Mesendoderm (in vitro differentiated cells): Measurements from ENCODE around the gene EPHA8.

Experiments used
- DNase-seq: peaks from one replicate; pipeline ENCODE4 v3.0.0; 2013
- H2AK5ac ChIP-seq: 2 replicates; pipeline ENCODE4 v1.6.1; 2013; ENCODE audit warnings: low read length, inconsistent platforms
- H2BK120ac ChIP-seq: 2 replicates; pipeline ENCODE4 v1.6.1; 2013; ENCODE audit warnings: low read depth, mild to moderate bottlenecking, low read length, moderate library complexity, mixed read lengths
- H2BK15ac ChIP-seq: replicated peaks from 2 replicates; pipeline ENCODE4 v1.6.1; 2013; ENCODE audit warnings: low read depth, mild to moderate bottlenecking, moderate library complexity
- H2BK5ac ChIP-seq: 2 replicates; pipeline ENCODE4 v1.6.1; 2013; ENCODE audit warnings: low read length, inconsistent platforms
- H3K18ac ChIP-seq: 2 replicates; pipeline ENCODE4 v1.6.1; 2013; ENCODE audit warnings: mild to moderate bottlenecking, low read length, mixed read lengths
- H3K23ac ChIP-seq: one replicate; pipeline ENCODE4 v1.6.1; 2013; ENCODE audit warnings: low read length
- H3K27ac ChIP-seq: 2 replicates; pipeline ENCODE4 v1.5.1; 2013; ENCODE audit warnings: low read depth, mild to moderate bottlenecking, inconsistent platforms, low read length, moderate library complexity
- H3K27me3 ChIP-seq: 2 replicates; pipeline ENCODE4 v1.6.1; 2013; ENCODE audit warnings: low read length, control low read depth, mild to moderate bottlenecking, inconsistent platforms; ENCODE audit not compliant: insufficient read depth, poor library complexity
- H3K36me3 ChIP-seq: 2 replicates; pipeline ENCODE4 v1.6.1; 2013; ENCODE audit warnings: low read length, inconsistent platforms; ENCODE audit not compliant: control insufficient read depth, insufficient read depth
- H3K4ac ChIP-seq: one replicate; pipeline ENCODE4 v1.6.1; 2013; ENCODE audit warnings: low read depth, mild to moderate bottlenecking, low read length, moderate library complexity
- H3K4me1 ChIP-seq: 2 replicates; pipeline ENCODE4 v1.6.1; 2013; ENCODE audit warnings: low read depth, low read length, inconsistent platforms; ENCODE audit not compliant: control insufficient read depth
- H3K4me2 ChIP-seq: 2 replicates; pipeline ENCODE4 v1.6.1; 2013; ENCODE audit warnings: low read length
- H3K4me3 ChIP-seq: 2 replicates; pipeline ENCODE4 v1.5.1; 2013; ENCODE audit warnings: mild to moderate bottlenecking, low read length
- H3K56ac ChIP-seq: one replicate; pipeline ENCODE4 v1.6.1; 2013; ENCODE audit warnings: low read length
- H3K79me1 ChIP-seq: 2 replicates; pipeline ENCODE4 v1.6.1; 2013; ENCODE audit warnings: low read length, inconsistent platforms
- H3K79me2 ChIP-seq: 2 replicates; pipeline ENCODE4 v1.6.1; 2013; ENCODE audit warnings: mild to moderate bottlenecking, low read length; ENCODE audit not compliant: control insufficient read depth, insufficient read depth
- H3K9ac ChIP-seq: 2 replicates; pipeline ENCODE4 v1.6.1; 2013; ENCODE audit warnings: low read length, inconsistent platforms
- H4K5ac ChIP-seq: one replicate; pipeline ENCODE4 v1.6.1; 2013; ENCODE audit warnings: low read length
- H4K8ac ChIP-seq: one replicate; pipeline ENCODE4 v1.6.1; 2013; ENCODE audit warnings: low read depth, mild to moderate bottlenecking, control low read depth, low read length, moderate library complexity
- WGBS: extraction: QIAGEN DNeasy Blood & Tissue Kit; methylation state at CpG from one replicate; pipeline ENCODE4 v1.1.7; 2013; ENCODE audit warnings: low lambda C conversion rate, missing lambda C conversion rate; ENCODE audit not compliant: insufficient coverage; ENCODE audit errors: extremely low coverage; 5-methylcytosine and 5-hydroxymethylcytosine counted together

EPHA8 gene

DNA sequence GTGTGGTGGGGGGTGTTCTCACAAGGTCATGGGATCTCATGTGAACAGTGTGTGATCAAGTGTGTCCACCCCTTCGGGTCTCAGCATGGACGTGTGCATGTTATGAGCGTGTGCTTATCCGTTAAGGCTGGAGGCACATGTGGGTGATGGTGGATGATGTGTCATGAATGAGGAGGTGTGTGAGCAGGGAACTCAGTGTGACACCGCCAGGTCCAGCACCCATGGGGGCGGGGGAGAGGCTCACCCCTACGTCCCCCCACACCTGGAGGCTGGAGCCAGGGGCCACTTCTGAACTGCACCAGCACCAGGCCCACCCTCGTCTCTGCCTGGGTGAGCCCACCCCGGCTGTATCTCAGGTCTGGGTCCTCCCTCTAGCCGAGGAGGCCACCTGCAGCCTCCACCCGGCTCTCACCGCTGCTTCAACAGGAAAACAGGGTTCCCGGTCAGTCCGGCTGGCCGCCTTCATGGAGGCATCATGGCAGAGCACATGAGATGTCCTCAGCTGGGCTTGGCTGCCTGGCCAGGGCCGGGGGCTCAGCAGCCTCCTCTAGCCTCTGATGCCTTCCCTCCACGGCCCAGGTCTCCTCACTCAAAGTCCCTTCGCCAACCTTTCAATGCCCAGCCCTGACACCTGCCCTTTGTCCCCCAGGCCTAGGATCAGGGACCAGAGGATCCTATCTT lies 38.9 kb downstream of the EPHA8 start:
- no peak for DNase-seq
- H3K79me1 ChIP-seq, result no peaks in the 10 kb centered on the region
- no peak overlapping the region for H3K56ac ChIP-seq
- H3K4me2 ChIP-seq, result no peak overlapping the region
- H2BK15ac ChIP-seq, result no peak overlapping the region
- no peak overlapping the region for H4K8ac ChIP-seq
- H3K4me3 ChIP-seq, result no peak overlapping the region
- H2AK5ac ChIP-seq, result no peak overlapping the region
- no peak overlapping the region for H3K23ac ChIP-seq
- no peak overlapping the region for H3K18ac ChIP-seq
- H3K79me2 ChIP-seq, result no peaks in the 10 kb centered on the region
- no peaks in the 10 kb centered on the region for H3K27me3 ChIP-seq
- no peak overlapping the region for H3K9ac ChIP-seq
- no peak overlapping the region for H2BK5ac ChIP-seq
- H3K27ac ChIP-seq, result no peak overlapping the region
- H3K36me3 ChIP-seq, result no peaks in the 10 kb centered on the region
- H2BK120ac ChIP-seq, result no peak overlapping the region
- H4K5ac ChIP-seq, result no peak overlapping the region
- no CpG with 5 or more reads among the region's 18 CpGs for WGBS
- no peak overlapping the region for H3K4ac ChIP-seq
- H3K4me1 ChIP-seq, result no peaks in the 10 kb centered on the region

DNA sequence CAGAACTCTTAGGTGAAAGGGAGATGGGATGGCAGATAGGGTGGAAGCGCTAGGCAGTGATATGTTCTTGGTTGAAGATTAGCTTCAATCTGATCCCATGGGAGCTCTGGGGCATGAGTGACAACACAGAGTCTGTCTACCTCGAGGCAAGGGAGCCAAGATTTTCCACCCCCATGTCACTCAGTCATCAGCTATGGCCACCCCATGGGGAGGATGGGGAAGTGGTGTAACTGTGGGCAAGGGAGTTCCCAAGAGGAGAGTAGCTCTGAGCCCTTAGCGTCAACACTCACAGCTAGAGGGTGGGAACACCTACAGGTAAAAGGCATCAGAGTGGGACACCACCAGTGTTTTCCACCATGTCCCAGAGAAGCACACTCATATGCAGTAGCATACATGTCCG lies 42.9 kb downstream of the EPHA8 start:
- H3K4me3 ChIP-seq, result no peak overlapping the region
- H3K23ac ChIP-seq, result no peak overlapping the region
- no peak overlapping the region for H2BK120ac ChIP-seq
- no peak overlapping the region for H3K9ac ChIP-seq
- no peak overlapping the region for H3K4me2 ChIP-seq
- H4K8ac ChIP-seq, result no peak overlapping the region
- no peak overlapping the region for H2AK5ac ChIP-seq
- no peaks in the 10 kb centered on the region for H3K79me2 ChIP-seq
- no peaks in the 10 kb centered on the region for H3K79me1 ChIP-seq
- WGBS, result no CpG with 5 or more reads among the region's 4 CpGs
- no peak overlapping the region for H2BK5ac ChIP-seq
- H3K4ac ChIP-seq, result no peak overlapping the region
- H3K18ac ChIP-seq, result no peak overlapping the region
- H3K36me3 ChIP-seq, result no peaks in the 10 kb centered on the region
- H2BK15ac ChIP-seq, result no peak overlapping the region
- no peak for DNase-seq
- H3K56ac ChIP-seq, result no peak overlapping the region
- H3K27ac ChIP-seq, result no peak overlapping the region
- H3K27me3 ChIP-seq, result no peaks in the 10 kb centered on the region
- H4K5ac ChIP-seq, result no peak overlapping the region
- no peaks in the 10 kb centered on the region for H3K4me1 ChIP-seq

DNA sequence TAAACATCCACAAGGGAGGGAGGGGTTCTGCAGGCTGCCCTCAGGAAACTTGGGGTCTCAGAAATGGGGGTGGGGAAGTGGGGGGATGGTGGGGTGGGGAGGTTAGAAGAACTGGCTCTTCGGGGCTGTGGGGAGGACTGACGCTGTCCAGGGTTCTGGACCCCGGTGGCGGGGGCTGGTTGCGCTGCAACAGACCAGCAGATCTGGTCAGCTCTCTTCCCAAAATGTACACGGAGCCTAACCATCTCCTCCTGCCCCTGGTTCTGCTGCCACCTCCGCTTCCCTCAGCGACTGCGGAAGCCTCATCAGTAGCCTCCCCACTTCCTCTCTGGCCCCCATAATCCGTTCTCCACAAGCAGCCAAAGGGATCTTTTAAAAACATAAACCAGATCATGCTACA lies 43.9 kb downstream of the EPHA8 start:
- no peak overlapping the region for H2AK5ac ChIP-seq
- H3K23ac ChIP-seq, result no peak overlapping the region
- no peak overlapping the region for H4K5ac ChIP-seq
- H4K8ac ChIP-seq, result no peak overlapping the region
- H3K36me3 ChIP-seq, result no peaks in the 10 kb centered on the region
- no peak overlapping the region for H3K4me2 ChIP-seq
- H3K27ac ChIP-seq, result no peak overlapping the region
- no peaks in the 10 kb centered on the region for H3K4me1 ChIP-seq
- H3K18ac ChIP-seq, result no peak overlapping the region
- H3K56ac ChIP-seq, result no peak overlapping the region
- H3K79me2 ChIP-seq, result no peaks in the 10 kb centered on the region
- H2BK120ac ChIP-seq, result no peak overlapping the region
- no peak overlapping the region for H3K4me3 ChIP-seq
- H3K9ac ChIP-seq, result no peak overlapping the region
- H2BK15ac ChIP-seq, result no peak overlapping the region
- H3K4ac ChIP-seq, result no peak overlapping the region
- no peaks in the 10 kb centered on the region for H3K27me3 ChIP-seq
- no CpG with 5 or more reads among the region's 10 CpGs for WGBS
- H2BK5ac ChIP-seq, result no peak overlapping the region
- no peak for DNase-seq
- H3K79me1 ChIP-seq, result no peaks in the 10 kb centered on the region

DNA sequence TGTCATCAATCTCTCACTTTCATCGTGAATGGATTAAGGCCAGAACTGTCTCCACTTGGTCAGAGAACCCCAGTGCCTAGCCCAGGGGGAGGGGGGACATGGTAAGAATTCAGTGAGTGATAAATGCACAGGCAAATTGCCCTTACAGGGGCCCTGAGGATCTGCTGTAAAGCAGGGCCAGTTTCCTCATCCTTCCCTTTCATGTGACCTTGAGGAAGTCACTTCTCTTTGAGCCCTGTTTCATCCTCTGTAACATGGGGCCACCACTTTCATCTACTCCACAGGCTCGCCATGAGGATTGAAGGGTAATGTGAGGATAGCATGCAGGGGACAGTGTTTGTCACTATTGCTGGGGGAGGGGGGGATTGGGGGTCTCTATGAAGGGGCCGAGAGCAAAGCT lies 45.1 kb downstream of the EPHA8 start:
- Histone ChIP-seq H2BK5ac (no peak overlapping the region), H4K8ac (no peak overlapping the region), H3K56ac (no peak overlapping the region), H3K36me3 (no peaks in the 10 kb centered on the region), H4K5ac (no peak overlapping the region), H3K4me3 (no peak overlapping the region), H2BK15ac (no peak overlapping the region), H3K4ac (no peak overlapping the region), H3K4me2 (no peak overlapping the region), H3K4me1 (no peaks in the 10 kb centered on the region), H3K79me2 (no peaks in the 10 kb centered on the region), H3K79me1 (no peaks in the 10 kb centered on the region), H3K18ac (no peak overlapping the region), H3K23ac (no peak overlapping the region), H3K27me3 (no peaks in the 10 kb centered on the region), H3K9ac (no peak overlapping the region), H2BK120ac (no peak overlapping the region), H2AK5ac (no peak overlapping the region), H3K27ac (no peak overlapping the region)
- DNase-seq, result no peak
- no CpG with 5 or more reads among the region's 3 CpGs for WGBS

DNA sequence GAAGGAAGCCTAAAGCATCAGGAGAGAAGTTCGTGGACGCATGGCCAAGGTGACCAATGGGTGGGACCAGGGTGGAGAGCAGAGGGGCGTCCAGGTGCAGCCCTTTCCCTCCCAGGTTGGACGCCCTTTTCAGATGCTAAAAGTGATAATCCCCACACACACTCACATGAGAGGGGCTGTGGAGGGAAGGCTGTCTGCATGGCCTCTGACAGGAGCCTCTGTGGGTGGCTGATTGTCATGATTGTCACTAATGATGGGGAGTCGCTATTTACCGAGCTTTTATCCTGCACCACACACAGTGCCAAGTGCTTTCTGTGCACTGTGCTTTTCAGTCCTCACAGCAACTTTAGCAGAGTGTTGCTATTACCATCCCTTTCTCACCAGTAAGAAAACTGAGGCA lies 46.0 kb downstream of the EPHA8 start:
- WGBS, result no CpG with 5 or more reads among the region's 6 CpGs

DNA sequence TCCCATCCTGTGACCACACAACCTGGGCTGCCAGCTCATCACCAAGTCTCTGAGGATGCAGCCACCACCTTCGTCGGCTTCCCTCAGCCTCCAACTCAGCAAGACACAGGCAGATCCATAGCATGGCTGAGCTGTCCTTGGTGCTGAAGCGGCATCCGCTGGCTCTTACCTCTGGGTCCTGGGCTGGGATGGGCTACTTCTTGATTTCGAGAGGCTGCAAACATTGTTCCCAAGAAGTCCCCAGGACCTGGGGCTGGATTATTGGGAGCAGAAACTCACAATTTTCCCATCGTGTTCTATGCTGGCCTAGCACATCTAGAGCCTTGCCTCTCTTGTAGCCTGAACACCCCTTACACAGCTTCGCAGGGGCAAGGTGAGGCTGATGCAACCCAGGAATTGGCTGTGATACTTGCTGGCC lies 48.2 kb downstream of the EPHA8 start:
- WGBS, result no CpG with 5 or more reads among the region's 7 CpGs
- no peak overlapping the region for H3K23ac ChIP-seq
- H3K79me2 ChIP-seq, result no peaks in the 10 kb centered on the region
- H3K18ac ChIP-seq, result no peak overlapping the region
- H4K5ac ChIP-seq, result no peak overlapping the region
- H3K4ac ChIP-seq, result no peak overlapping the region
- H2BK120ac ChIP-seq, result no peak overlapping the region
- H3K56ac ChIP-seq, result no peak overlapping the region
- H3K4me2 ChIP-seq, result no peak overlapping the region
- H3K36me3 ChIP-seq, result no peaks in the 10 kb centered on the region
- peak; percentile 90 for DNase-seq
- H3K27ac ChIP-seq, result no peak overlapping the region
- H3K79me1 ChIP-seq, result no peaks in the 10 kb centered on the region
- no peak overlapping the region for H3K4me3 ChIP-seq
- no peak overlapping the region for H2AK5ac ChIP-seq
- no peak overlapping the region for H2BK15ac ChIP-seq
- no peaks in the 10 kb centered on the region for H3K27me3 ChIP-seq
- H2BK5ac ChIP-seq, result no peak overlapping the region
- no peak overlapping the region for H4K8ac ChIP-seq
- no peak overlapping the region for H3K9ac ChIP-seq
- H3K4me1 ChIP-seq, result no peaks in the 10 kb centered on the region

More for the DNA sequence above, 46.0 kb downstream of the EPHA8 start:
- Histone ChIP-seq H2BK120ac (no peak overlapping the region), H3K23ac (no peak overlapping the region), H4K5ac (no peak overlapping the region), H3K27me3 (no peaks in the 10 kb centered on the region), H3K4ac (no peak overlapping the region), H3K79me2 (no peaks in the 10 kb centered on the region), H3K27ac (no peak overlapping the region), H3K18ac (no peak overlapping the region), H3K4me3 (no peak overlapping the region), H3K4me2 (no peak overlapping the region), H3K36me3 (no peaks in the 10 kb centered on the region), H3K9ac (no peak overlapping the region), H3K4me1 (no peaks in the 10 kb centered on the region), H3K79me1 (no peaks in the 10 kb centered on the region), H2BK15ac (no peak overlapping the region), H2AK5ac (no peak overlapping the region), H4K8ac (no peak overlapping the region), H3K56ac (no peak overlapping the region), H2BK5ac (no peak overlapping the region)
- no peak for DNase-seq
